Fibroblast of the aortic adventitia (primary cell): Measurements from ENCODE around the gene CCNY. TPM values are rescaled to one million over a fixed set of nuclear protein-coding genes. Genes with fewer than 3 reads are reported as not detected.

ENCODE experiments used
- DNase-seq: peaks from one replicate; pipeline ENCODE4 v3.0.0-alpha.2; 2010; ENCODE audit warnings: low read depth
- H3K4me3 ChIP-seq: 2 replicates; pipeline ENCODE4 v1.5.1; 2011; ENCODE audit warnings: low read depth, mild to moderate bottlenecking, control low read depth, low read length, moderate library complexity
- CTCF ChIP-seq: IDR thresholded peaks from 2 replicates; pipeline ENCODE4 v1.5.1; 2011; ENCODE audit warnings: mild to moderate bottlenecking, low read length, control low read depth, inconsistent platforms; ENCODE audit not compliant: insufficient read depth
- total RNA-seq: library from RNA; depleted of rRNA; stranded (reverse); fragments of >200 nt; gene quantifications from 2 replicates; pipeline ENCODE4 v1.2.3, GENCODE V29; 2012; ENCODE audit warnings: low replicate concordance

CCNY gene
- total RNA-seq, result 19.4 and 55.4 TPM in 2 replicates

- DNase-seq, result peak; percentile 42
- H3K4me3 ChIP-seq, result peak within 1 kb of the TSS; percentile 81
- TF ChIP-seq CTCF, result no peak
Observed at GRCh38 chr10:35336084-35336831, at the start of gene CCNY. CCNY (plus strand) TSS chr10:35336509; CDS start chr10:35337054, 545 bp downstream.

- H3K4me3 ChIP-seq, result no peak overlapping the region
- no peak for TF ChIP-seq CTCF
- DNase-seq, result no peak
Observed at GRCh38 chr10:35289198-35289597, 47.1 kb upstream of the CCNY start.

- DNase-seq, result no peak
- no peak overlapping the region for H3K4me3 ChIP-seq
- no peak for TF ChIP-seq CTCF
Observed at GRCh38 chr10:35294506-35294905, 41.8 kb upstream of the CCNY start.

GRCh38 chr10:35299016-35299415, 37.3 kb upstream of the CCNY start:
- H3K4me3 ChIP-seq, result no peak overlapping the region
- DNase-seq, result peak; percentile 10
- TF ChIP-seq CTCF, result no peak

GRCh38 chr10:35300063-35300699, 36.1 kb upstream of the CCNY start:
- DNase-seq, result peak; percentile 88
- TF ChIP-seq CTCF, result no peak
- peak overlapping the region; percentile 26 for H3K4me3 ChIP-seq

- DNase-seq, result no peak
- no peak for TF ChIP-seq CTCF
Observed at GRCh38 chr10:35304649-35305048, 31.7 kb upstream of the CCNY start.

More at GRCh38 chr10:35304649-35305048, 31.7 kb upstream of the CCNY start:
- H3K4me3 ChIP-seq, result no peak overlapping the region
